GM21515 (cell line): Measurements from ENCODE around the gene GPC2.
"Not testable (repeated sequence)": the region's sequence is repeated elsewhere in the genome, so short reads cannot be mapped to it uniquely, and the experiment has no call there.

Experiments used
- ATAC-seq: cut with Tn5 transposase; IDR thresholded peaks from one replicate; pipeline ENCODE4 v1.9.1; 2021; ENCODE audit not compliant: unreplicated experiment

The GPC2 gene

GRCh38 chr7:100204454-100204853 lies 27.3 kb upstream of the GPC2 start:
- no peak for ATAC-seq

- ATAC-seq: no peak
Observed at GRCh38 chr7:100200693-100201092, 23.5 kb upstream of the GPC2 start.

DNA sequence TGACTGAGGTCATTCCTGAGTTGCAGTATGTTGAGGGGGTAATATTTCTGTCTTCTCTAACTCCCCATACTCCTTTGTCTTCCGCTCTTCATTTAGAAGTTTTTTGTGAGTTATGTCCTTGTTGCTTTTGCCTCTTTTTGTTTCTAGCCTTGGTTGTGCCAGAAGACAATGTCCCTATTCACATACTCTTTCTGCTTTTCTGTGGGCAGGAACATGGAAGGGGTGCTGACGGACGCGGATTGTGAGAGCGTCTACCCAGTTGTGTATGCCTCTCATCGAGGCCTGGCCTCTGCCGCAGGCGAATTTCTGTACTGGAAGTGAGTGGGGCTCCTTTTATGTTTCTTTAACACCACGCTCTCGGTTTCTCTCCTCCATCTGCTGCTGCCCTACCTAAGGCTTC lies 21.1 kb upstream of the GPC2 start:
- no peak for ATAC-seq

GRCh38 chr7:100195901-100196322 lies 18.7 kb upstream of the GPC2 start:
- not testable (repeated sequence) for ATAC-seq

DNA sequence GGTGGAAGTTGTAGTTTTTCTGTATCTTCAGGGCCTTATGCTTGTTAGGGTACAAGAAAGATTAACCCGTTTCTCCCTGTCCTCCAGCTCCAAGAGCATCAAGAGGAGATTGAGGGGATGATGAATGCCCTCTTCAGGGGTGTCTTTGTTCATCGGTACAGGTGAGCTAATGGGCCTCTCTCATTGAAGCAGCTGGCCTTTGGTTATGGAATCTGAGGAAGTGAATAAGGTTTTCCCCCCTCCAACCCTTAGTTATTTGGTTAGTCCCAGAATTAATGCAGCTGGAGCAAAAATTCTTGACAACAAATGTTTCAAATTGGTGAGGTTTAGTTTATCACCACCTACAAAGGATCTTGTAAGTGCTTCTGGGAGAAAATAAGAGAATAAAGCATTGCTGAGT lies 18.0 kb upstream of the GPC2 start:
- no peak for ATAC-seq

- no peak for ATAC-seq
Observed at GRCh38 chr7:100192969-100193368, 15.8 kb upstream of the GPC2 start.

GRCh38 chr7:100192281-100192862 lies 15.2 kb upstream of the GPC2 start:
- ATAC-seq: not testable (repeated sequence)

DNA sequence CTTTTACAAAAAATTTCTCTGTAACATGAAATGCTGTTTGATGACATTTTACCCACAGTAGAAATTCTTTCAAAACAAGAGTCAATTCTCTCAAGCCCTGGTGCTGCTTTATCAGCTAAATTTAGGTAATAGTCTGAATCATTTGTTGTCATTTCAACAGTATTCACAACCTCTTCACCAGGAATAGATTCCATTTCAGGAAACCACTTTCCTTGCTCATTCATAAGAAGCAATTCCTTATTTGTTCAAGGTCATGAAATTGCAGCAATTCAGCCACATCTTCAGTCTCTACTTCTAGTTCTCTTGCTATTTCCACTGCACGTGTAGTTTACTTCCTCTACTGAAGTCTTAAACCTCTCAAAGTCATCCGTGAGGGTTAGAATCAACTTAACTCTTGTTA lies 14.6 kb upstream of the GPC2 start:
- ATAC-seq: no peak

DNA sequence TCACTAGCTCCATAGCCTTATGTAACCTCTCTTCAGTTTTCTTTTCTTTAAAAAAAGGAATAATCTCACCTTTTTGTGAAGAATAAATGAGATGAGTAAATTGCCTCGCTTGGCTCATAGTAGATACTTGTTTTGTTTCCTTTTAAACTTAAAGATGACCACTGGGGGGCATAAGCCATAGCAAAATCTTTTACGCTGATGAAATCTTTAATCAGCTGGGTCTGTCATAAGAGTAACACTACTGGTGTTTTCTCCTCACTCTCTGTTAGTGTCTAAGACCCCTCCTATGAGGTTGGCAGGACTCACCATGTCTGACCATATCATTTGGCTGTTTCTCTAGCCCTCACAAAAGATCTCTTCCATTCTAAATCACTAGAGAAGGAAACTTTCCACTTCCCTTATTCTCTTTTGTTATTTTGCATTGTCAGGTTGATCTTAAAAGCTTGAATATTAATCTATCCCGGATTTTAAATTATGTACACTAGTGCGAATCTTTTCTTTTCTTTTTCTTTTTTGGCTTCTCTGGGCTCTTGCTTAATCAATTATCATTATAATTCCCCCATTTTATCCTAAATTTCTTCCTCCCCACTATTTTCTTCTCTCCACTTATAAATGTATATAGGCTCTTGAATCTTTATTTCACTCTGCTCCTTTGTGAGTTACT lies 13.0 kb upstream of the GPC2 start:
- no peak for ATAC-seq

- no peak for ATAC-seq
Observed at GRCh38 chr7:100189061-100189460, 11.9 kb upstream of the GPC2 start.

- no peak for ATAC-seq
Observed at GRCh38 chr7:100185726-100186125, 8.5 kb upstream of the GPC2 start.

GRCh38 chr7:100183090-100183489 lies 5.9 kb upstream of the GPC2 start:
- not testable (repeated sequence) for ATAC-seq

DNA sequence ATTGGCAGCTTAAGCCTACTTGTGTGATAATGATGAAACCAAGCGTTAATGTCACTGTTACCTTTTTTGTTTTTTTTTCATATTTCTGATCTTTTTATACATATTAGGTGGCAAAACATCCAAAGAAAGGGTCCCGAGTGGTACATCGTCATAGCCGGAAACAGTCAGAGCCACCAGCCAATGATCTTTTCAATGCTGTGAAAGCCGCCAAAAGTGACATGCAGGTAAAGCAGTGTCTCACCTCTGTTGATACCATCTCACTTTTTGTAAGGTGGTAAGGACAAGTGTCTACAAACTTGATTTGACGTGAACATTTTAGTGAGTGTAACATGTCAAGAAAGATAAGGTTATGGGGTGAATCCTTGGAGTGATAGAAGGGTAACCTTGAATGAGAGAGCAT lies 5.4 kb upstream of the GPC2 start:
- not testable (repeated sequence) for ATAC-seq

DNA sequence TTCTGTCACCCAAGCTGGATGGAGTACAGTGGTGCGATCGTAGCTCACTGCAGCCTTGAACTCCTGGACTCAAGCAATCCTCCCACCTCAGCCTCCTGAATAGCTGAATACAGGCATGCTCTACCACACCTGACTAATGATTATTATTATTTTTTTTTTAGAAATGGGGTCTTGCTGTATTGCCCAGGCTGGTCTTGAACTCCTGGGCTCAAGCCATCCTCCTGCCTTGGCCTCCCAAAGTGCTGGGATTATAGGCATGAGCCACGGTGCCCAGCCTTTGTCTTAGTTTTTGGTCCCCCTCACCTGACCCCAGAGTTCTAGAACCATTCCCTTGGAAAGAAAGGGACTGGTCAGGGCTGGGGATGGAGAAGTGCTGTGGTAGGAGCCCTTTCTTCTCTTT lies 2.9 kb upstream of the GPC2 start:
- ATAC-seq: not testable (repeated sequence)

DNA sequence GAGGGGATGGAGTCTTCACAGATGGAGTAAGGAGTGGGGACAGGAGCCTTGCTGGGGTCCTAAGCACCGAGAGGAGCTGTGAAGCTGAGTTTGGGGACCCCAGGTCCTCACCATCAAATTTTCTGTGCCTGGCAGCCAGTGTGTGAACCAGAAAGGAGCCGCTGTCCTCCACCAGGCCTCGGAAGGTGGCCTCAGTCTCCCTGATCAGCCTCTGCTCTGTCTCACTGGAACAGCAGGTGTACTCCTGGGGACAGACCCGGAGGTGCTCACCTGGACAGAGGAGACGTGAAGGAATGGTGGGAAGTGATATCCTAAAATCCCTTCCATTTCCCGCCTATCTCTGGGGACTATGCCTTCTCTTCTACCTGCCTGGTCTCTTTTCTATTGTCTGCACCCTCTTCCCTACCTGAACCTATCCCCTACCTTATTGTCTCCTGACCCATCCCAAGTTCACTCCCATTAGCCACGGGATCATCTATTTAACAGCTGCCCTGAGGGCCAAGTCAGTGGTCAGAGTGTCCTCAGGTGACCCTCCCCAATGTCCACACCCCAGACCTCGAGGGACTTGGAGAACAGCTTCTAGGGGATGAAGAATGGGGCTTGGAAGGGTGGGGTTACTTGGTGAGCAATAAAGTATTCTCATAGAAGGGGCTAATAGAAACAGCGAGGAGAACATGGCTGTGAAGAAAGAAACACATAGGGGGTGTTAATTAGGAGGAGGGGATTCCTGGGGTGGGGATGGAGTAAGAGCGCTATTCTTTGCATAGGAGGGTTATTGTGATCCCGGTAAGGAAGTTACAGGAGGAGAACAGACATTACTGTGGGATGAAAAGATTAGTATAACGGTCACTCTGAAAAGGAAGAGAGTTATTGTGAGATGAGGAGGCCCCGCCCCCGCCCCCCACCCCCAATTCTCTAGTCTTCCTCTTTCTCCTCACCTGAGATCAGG lies 811 bp downstream of the GPC2 start:
- no peak for ATAC-seq

DNA sequence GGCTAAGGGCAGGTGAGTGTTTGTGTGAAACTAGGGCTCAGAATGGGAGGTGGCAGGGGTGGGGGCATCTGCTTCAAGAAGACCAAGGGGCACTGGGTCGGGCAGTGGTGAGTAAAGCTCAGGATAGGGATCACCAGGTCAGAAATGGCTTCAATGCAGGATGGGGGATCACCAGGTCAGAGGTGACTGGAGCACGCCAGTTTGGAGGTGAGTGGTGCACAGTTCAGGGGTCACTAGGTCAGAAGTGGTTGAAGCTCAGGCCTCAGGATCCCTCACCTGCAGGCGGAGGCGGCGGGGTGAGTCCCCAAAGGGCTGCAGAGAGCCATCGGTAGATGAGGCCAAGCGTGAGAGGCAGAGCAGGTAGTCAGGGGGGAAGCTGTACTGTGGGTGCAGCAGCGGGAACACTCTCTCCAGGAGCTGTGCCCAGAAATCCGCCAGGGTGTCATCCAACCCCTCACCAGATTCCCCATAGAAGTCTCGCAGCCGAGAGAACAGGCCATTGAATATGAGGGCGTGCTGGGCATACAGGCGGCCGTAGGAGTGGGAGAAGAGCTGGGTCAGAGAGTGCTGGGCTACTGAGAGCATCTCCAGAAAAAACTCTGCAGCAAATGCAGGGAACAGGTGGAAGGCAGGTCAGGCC lies 1.8 kb downstream of the GPC2 start:
- no peak for ATAC-seq

GRCh38 chr7:100174582-100174981 lies 2.6 kb downstream of the GPC2 start:
- no peak for ATAC-seq

- ATAC-seq: no peak
Observed at GRCh38 chr7:100173806-100174495, 3.2 kb downstream of the GPC2 start.

GRCh38 chr7:100171840-100172239 lies 5.3 kb downstream of the GPC2 start:
- ATAC-seq: no peak

GRCh38 chr7:100171087-100171681 lies 6.0 kb downstream of the GPC2 start:
- no peak for ATAC-seq
